ENCODE results near the gene LRP11. TPM values are rescaled to one million over a fixed set of nuclear protein-coding genes. Genes with fewer than 3 reads are reported as not detected.
"Not testable (repeated sequence)": the region's sequence is repeated elsewhere in the genome, so short reads cannot be mapped to it uniquely, and the experiment has no call there.

The LRP11 gene
- total RNA-seq, 2 donors from 2014 or later = 6.0 to 10.6 TPM

DNA sequence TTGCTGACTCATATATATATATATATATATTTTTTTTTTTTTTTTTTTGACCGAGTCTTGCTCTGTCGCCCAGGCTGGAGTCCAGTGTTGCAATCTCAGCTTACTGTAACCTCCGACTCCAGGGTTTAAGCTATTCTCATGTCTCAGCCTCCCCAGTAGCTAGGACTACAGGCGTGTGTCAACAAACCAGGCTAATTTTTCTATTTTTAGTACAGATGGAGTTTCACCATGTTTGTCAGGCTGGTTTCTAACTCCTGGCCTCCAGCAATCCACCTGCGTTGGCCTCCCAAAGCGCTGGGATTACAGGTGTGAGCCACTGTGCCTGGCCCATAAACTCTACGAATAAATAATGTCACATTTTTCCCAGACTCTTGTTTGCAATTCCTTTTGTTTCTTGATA is 4.8 kb downstream of the LRP11 start:
- Mint-ChIP-seq H3K36me3 (ENCODE audit: insufficient read depth in 2 of 2) (no peaks in the 10 kb centered on the region), H3K9me3 (no peaks in the 10 kb centered on the region), H3K4me3 (no peak overlapping the region), H3K27me3 (ENCODE audit: low read depth) (peaks cover 33% of the 10 kb centered on the region), H3K4me1 (ENCODE audit: low read depth) (peaks cover 12% of the 10 kb centered on the region), H3K27ac (no peak overlapping the region)
- ATAC-seq (replicated peaks in 1 of 2) (no peak), DNase-seq (no peak)

DNA sequence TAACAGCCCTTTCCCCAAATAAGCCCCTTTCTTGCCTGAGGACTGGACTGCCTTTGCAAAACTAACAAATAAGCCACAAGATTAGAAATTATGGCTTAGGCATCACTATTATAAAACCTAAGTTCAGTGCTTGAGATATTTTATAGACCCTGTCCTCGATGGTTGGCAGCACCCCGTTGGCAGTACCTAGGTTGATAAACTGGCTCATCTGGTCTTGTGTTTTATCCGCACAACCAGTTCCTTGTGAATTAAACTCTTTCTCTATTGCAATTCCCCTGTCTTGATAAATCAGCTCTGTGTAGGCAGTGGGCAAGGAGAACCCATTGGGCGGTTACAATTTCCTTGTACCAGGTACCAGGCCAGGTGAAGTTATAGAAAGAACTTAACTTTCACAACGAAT is 6.6 kb downstream of the LRP11 start:
- Mint-ChIP-seq H3K27me3 (ENCODE audit: low read depth) (peaks cover 28% of the 10 kb centered on the region), H3K9me3 (no peaks in the 10 kb centered on the region), H3K4me1 (ENCODE audit: low read depth) (peaks cover 10% of the 10 kb centered on the region), H3K27ac (no peak overlapping the region), H3K36me3 (ENCODE audit: insufficient read depth in 2 of 2) (no peaks in the 10 kb centered on the region), H3K4me3 (no peak overlapping the region)
- ATAC-seq (replicated peaks in 1 of 2) (no peak), DNase-seq (no peak)

DNA sequence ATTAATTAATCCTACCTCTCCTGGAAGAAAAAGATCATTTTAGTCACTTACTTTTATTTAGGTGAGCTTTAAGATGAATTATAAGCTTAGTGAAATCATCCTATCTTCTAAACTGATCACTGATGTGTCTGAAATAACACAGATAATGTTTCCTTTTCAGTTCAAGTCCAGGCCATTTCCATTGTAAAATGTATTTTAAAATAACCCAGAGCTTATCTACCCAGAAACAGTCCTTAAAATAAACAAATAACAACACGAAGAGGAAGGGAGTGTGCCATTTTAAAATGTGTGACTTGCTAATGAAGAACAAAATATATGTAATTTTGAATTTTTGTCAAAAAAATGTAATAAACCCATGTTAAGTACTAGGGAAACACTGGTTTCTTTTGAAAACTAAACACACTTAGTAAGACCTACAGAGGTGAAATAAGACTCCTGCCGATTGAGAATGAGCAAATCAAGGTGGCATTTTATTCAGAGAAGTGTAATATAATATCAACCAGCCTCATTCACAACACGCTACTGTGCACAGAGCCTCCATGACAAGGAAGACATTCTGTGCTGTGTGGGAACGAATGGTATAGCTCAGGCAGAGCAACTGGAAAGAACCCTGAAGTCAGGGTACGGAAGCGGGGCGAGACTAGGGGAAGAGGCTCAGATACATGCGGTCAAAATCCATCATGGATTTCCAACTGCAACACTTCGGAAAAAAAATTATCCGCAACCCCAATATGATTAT is 7.7 kb downstream of the LRP11 start:
- Mint-ChIP-seq H3K36me3 (ENCODE audit: insufficient read depth in 2 of 2) (no peaks in the 10 kb centered on the region), H3K27me3 (ENCODE audit: low read depth) (peaks cover 21% of the 10 kb centered on the region), H3K9me3 (no peaks in the 10 kb centered on the region), H3K4me1 (ENCODE audit: low read depth) (peaks cover 16% of the 10 kb centered on the region), H3K4me3 (no peak overlapping the region), H3K27ac (no peak overlapping the region)
- DNase-seq (no peak), ATAC-seq (replicated peaks in 1 of 2) (no peak)

DNA sequence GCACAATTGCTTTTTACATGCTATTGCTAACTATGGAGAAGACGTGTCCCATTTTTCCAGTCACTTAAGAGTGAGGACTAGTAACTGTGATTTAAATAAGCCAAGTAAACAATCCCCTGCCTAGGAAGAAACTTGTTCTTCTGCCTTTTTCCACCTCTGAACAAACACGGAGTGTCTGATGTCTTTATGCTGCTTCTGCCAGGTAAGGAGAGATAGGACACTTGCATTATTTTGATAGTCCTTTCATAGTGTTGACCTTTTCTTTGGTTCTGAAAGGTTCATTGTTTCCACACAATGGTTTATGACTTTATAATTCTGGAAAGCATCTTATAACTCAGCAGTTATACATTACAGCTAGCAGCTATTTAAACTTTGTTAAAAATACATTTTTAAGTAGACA is 8.4 kb downstream of the LRP11 start:
- H3K27me3 Mint-ChIP-seq (ENCODE audit: low read depth) = peaks cover 21% of the 10 kb centered on the region
- H3K4me1 Mint-ChIP-seq (ENCODE audit: low read depth) = peaks cover 18% of the 10 kb centered on the region
- no peak for DNase-seq
- H3K4me3 Mint-ChIP-seq = no peak overlapping the region
- H3K9me3 Mint-ChIP-seq = no peaks in the 10 kb centered on the region
- ATAC-seq (replicated peaks in 1 of 2) = no peak
- no peak overlapping the region for H3K27ac Mint-ChIP-seq
- H3K36me3 Mint-ChIP-seq (ENCODE audit: insufficient read depth in 2 of 2) = no peaks in the 10 kb centered on the region

DNA sequence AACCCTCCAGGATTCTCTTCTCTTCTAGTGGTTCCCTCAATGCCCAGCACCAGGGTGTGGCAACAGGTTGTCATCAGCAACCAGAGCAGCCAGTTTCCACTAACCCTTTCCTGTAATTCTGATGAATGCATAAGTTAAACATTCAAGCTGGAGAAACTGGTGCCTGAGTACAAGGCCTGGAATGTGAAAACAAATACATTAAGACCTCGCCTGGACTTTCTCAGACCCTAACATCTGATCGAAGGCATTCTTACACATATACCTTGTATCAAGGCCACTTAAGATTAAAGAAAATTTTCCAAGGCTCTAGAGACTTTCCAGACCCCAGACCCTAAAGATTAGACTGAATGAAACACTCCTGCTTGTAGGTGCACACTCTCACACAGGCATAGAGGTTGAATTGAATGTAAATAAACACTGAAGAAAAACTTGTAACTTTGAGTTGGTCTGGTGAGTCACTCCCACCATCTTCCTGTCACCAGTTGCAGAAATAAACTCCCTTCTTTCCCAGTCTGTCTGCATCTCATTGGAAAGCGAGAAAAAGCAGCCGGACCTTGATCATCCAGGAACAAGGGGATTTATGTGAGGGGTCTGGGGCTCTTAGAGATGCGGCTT is 9.0 kb downstream of the LRP11 start:
- DNase-seq (no peak), ATAC-seq (replicated peaks in 1 of 2) (no peak)
- Mint-ChIP-seq H3K27me3 (ENCODE audit: low read depth) (peaks cover 17% of the 10 kb centered on the region), H3K27ac (no peak overlapping the region), H3K36me3 (ENCODE audit: insufficient read depth in 2 of 2) (no peaks in the 10 kb centered on the region), H3K4me1 (ENCODE audit: low read depth) (peaks cover 18% of the 10 kb centered on the region), H3K4me3 (no peak overlapping the region), H3K9me3 (no peaks in the 10 kb centered on the region)

DNA sequence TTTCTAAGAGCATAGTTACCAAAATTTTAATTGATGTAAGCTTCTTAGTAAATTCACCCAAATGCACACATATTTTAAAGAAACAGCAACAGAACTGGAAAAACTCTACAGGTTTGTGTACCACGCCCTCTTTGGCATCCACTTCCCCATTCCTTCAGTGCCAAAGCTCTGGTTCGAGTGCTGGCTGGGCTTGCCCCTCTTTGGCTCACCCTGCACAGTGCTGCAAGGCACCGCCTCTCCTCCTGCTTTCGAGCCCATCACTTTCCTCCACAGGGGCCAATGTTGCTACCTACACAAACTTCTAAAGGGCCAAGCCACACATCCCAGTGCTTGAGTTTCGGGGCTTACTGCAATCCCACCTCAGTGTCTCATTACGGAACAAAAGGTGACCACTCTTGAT is 9.6 kb downstream of the LRP11 start:
- H3K36me3 Mint-ChIP-seq (ENCODE audit: insufficient read depth in 2 of 2) = no peaks in the 10 kb centered on the region
- DNase-seq (no peak), ATAC-seq (replicated peaks in 1 of 2) (no peak)
- no peak overlapping the region for H3K4me3 Mint-ChIP-seq
- peaks cover 22% of the 10 kb centered on the region for H3K27me3 Mint-ChIP-seq (ENCODE audit: low read depth)
- no peaks in the 10 kb centered on the region for H3K9me3 Mint-ChIP-seq
- peaks cover 18% of the 10 kb centered on the region for H3K4me1 Mint-ChIP-seq (ENCODE audit: low read depth)
- H3K27ac Mint-ChIP-seq = no peak overlapping the region

DNA sequence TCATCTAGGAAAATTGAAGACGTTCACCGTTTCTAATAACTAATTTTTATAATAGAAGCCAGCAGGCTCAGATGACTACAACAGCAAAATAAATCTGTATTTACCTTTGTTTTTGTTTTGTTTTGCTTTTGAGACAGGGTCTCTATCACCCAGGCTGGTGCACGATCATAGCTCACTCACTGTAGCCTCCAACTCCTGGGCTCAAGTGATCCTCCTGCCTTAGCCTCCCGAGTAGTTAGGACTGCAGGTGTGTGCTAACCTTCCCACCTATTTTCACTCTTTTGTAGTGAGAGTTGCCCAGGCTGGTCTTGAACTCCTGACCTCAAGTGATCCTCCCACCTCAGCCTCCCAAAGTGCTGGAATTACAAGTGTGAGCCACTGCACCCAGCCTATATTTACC is 10.1 kb downstream of the LRP11 start:
- Mint-ChIP-seq H3K4me1 (ENCODE audit: low read depth) (peaks cover 18% of the 10 kb centered on the region), H3K27me3 (ENCODE audit: low read depth) (peaks cover 23% of the 10 kb centered on the region)
- not testable (repeated sequence) for H3K9me3 Mint-ChIP-seq; H3K27ac Mint-ChIP-seq; H3K36me3 Mint-ChIP-seq (ENCODE audit: insufficient read depth in 2 of 2); H3K4me3 Mint-ChIP-seq; ATAC-seq (replicated peaks in 1 of 2); DNase-seq

DNA sequence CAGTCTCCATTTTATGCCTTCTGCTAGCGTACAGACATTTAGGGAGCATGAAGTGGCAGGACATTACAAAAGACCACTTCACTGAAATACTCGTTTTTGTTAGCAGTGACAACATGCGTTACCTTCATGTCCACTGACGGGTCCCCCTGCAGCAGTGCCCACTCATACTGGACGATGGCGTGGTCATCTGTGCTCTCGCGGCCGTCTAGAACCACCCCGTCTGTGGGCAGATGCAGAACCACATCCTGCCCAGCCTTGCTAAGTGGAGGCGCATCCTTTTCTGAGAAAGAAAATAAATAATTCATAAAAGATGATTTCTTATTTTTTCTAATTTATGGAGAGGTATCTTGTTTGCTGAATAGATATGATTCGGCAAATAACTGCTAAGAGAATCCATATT is 11.3 kb downstream of the LRP11 start:
- no peaks in the 10 kb centered on the region for H3K36me3 Mint-ChIP-seq (ENCODE audit: insufficient read depth in 2 of 2)
- no peaks in the 10 kb centered on the region for H3K9me3 Mint-ChIP-seq
- no peak overlapping the region for H3K4me3 Mint-ChIP-seq
- ATAC-seq (replicated peaks in 1 of 2) (peak in 1 of 2 donors; percentile 60), DNase-seq (no peak)
- peaks cover 20% of the 10 kb centered on the region for H3K4me1 Mint-ChIP-seq (ENCODE audit: low read depth)
- no peak overlapping the region for H3K27ac Mint-ChIP-seq
- peaks cover 18% of the 10 kb centered on the region for H3K27me3 Mint-ChIP-seq (ENCODE audit: low read depth)

DNA sequence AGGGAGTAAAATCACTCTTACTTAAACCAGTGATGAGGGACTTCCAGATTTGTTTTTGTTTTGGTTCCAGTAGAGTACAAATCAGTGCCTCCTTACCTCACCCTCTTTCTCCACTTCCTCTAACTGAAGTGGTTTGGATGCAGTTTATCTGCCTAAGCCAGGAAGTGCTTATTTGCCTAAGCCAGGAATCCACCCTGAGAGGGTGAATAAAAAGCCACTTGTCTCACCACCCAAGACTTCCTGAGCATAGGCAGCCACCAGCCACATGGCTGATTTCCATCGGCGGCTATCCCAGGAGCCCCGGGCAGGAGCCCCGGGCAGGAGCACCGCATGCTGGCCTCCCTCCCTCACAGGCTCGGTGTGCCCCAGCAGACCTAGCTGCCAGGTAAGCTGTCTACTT is 12.0 kb downstream of the LRP11 start:
- Mint-ChIP-seq H3K27me3 (ENCODE audit: low read depth) (peaks cover 18% of the 10 kb centered on the region), H3K36me3 (ENCODE audit: insufficient read depth in 2 of 2) (no peaks in the 10 kb centered on the region), H3K4me3 (no peak overlapping the region), H3K27ac (no peak overlapping the region), H3K4me1 (ENCODE audit: low read depth) (peaks cover 26% of the 10 kb centered on the region), H3K9me3 (no peaks in the 10 kb centered on the region)
- DNase-seq = no peak
- peak in 1 of 2 donors; percentile 46 for ATAC-seq (replicated peaks in 1 of 2)

DNA sequence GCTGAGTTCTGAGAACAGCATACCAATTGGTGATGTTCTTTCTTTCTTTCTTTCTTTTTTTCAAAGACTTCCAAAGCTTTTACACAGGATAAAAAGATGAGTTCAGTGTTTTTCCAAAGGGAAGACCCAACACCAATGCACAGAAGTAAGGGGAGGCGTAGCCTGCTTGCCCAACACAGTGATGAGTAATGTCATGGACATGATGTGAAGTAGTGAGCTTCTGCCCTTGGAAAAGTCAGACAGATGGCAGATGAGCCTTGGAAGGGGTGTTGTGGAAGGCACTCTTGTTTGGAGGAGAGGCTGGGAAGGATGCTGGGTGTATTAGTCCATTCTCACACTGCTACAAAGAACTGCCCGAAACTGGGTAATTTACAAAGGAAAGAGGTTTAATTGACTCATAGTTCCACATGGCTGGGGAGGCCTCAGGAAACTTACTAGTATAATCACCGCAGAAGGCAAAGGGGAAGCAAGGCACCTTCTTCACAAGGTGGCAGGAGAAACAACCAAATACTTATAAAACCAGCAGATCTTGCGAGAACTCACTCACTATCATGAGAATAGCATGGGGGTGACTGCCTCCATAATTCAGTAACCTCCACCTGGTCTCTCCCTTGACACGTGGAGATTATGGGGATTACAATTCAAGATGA is 12.6 kb downstream of the LRP11 start:
- Mint-ChIP-seq H3K27ac (no peak overlapping the region), H3K4me3 (no peak overlapping the region), H3K36me3 (ENCODE audit: insufficient read depth in 2 of 2) (no peaks in the 10 kb centered on the region), H3K27me3 (ENCODE audit: low read depth) (peaks cover 18% of the 10 kb centered on the region), H3K4me1 (ENCODE audit: low read depth) (peaks cover 26% of the 10 kb centered on the region), H3K9me3 (no peaks in the 10 kb centered on the region)
- no peak for DNase-seq
- no peak for ATAC-seq (replicated peaks in 1 of 2)

DNA sequence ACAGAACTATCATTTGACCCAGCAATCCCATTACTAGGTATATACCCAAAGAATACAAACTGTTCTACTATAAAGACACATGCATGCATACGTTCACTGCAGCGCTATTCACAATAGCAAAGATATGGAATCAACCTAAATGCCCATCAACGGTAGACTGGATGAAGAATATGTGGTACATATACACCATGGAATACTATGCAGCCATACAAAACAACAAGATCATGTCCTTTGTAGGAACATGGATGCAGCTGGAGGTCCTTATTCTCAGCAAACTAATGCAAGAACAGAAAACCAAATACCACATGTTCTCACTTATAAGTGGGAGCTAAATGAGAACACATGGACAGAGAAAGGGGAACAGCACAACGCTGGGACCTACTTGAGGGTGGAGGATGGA is 15.8 kb downstream of the LRP11 start:
- H3K4me3 Mint-ChIP-seq; H3K36me3 Mint-ChIP-seq (ENCODE audit: insufficient read depth in 2 of 2); ATAC-seq (replicated peaks in 1 of 2); H3K27ac Mint-ChIP-seq; H3K9me3 Mint-ChIP-seq; DNase-seq: not testable (repeated sequence)
- H3K27me3 Mint-ChIP-seq (ENCODE audit: low read depth) = peaks cover 18% of the 10 kb centered on the region
- peaks cover 30% of the 10 kb centered on the region for H3K4me1 Mint-ChIP-seq (ENCODE audit: low read depth)

DNA sequence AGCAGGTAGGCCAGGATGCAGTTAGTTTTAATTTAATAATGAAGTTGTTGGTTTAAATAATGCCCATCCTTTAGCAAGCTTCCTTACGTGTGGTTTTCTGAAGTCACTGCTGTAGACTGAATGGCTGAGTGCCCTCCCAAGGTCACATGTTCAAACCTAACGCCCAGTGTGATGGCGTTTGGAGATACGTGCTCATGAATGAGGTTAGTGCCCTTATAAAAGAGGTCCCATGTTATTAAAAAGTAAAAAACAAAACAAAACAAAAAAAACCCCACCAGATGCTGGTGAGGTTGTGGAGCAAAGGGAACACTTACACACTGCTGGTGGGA is 16.3 kb downstream of the LRP11 start:
- Mint-ChIP-seq H3K27me3 (ENCODE audit: low read depth) (peaks cover 18% of the 10 kb centered on the region), H3K4me3 (no peak overlapping the region), H3K27ac (no peak overlapping the region), H3K9me3 (no peaks in the 10 kb centered on the region), H3K4me1 (ENCODE audit: low read depth) (peaks cover 30% of the 10 kb centered on the region), H3K36me3 (ENCODE audit: insufficient read depth in 2 of 2) (no peaks in the 10 kb centered on the region)
- DNase-seq = no peak
- ATAC-seq (replicated peaks in 1 of 2) = no peak

DNA sequence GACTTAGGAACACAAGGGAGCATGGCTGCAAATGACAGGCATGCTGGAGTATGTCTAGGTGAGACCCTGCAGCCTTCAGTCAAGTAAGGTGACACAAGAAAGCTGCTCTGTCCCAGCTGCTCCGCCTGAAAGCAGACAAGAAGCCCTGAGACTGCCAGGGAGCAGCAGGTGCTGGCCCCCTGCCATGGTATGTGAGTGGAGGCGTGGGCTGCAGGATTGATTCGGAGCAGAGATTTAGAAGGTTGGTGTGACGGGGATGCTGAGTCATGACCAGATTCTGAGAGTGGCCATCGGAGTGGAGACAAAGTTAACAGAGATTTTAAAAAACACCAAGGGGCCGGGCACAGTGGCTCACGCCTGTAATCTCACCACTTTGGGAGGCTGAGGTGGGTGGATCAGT is 17.8 kb downstream of the LRP11 start:
- Mint-ChIP-seq H3K4me3 (no peak overlapping the region), H3K27me3 (ENCODE audit: low read depth) (peaks cover 12% of the 10 kb centered on the region), H3K9me3 (no peaks in the 10 kb centered on the region), H3K4me1 (ENCODE audit: low read depth) (peaks cover 14% of the 10 kb centered on the region), H3K36me3 (ENCODE audit: insufficient read depth in 2 of 2) (no peaks in the 10 kb centered on the region), H3K27ac (no peak overlapping the region)
- ATAC-seq (replicated peaks in 1 of 2) = no peak
- no peak for DNase-seq

All from activated T-cell treated with anti-CD3 and anti-CD28 coated beads, Interleukin-2, amount 50 U/mL, for 72 hours (primary cell).